ENCODE measurements around the gene LNPEP. TPM values are rescaled to one million over a fixed set of nuclear protein-coding genes. Genes with fewer than 3 reads are reported as not detected.

LNPEP gene
- total and polyA plus RNA-seq, 2 of the 13 experiments (the other 11 are each of a cell fraction or from before 2014, with no cell fraction given) = 8.0 to 16.9 TPM

- ChIA-PET CTCF (ENCODE audit: low intra/inter-chr PET ratio, low total read pairs) (no interaction called here), POLR2A (no interaction called here)
- no peaks in the 10 kb centered on the region for H4K20me1 ChIP-seq (ENCODE audit: insufficient read depth, low read length)
- no peak for DNase-seq (ENCODE audit: low spot score)
- no peaks in the 10 kb centered on the region for H3K36me3 ChIP-seq (replicated peaks in 1 of 2; ENCODE audit: control insufficient read depth in 1 of 2, insufficient read depth in 2 of 2, low read length in 2 of 2)
- H3K9me3 ChIP-seq (ENCODE audit: low read length) = no peaks in the 10 kb centered on the region
- 4% methylated on average over 4 of the region's 4 CpGs for WGBS (ENCODE audit: low lambda C conversion rate)
- FAIRE-seq = no peak
- no TSS peak for BruUV-seq (replicated peaks)
- H3K4me2 ChIP-seq (ENCODE audit: low read depth, low read length) = no peak overlapping the region
- no peak overlapping the region for H3K27ac ChIP-seq (ENCODE audit: extremely low read length, insufficient read depth, low read length)
- no peaks in the 10 kb centered on the region for H3K79me2 ChIP-seq (ENCODE audit: insufficient read depth, low read length)
- intact Hi-C loops (cut with micrococcal nuclease; ENCODE audit: unreplicated experiment) (no loop called here), in situ Hi-C loops (cut with HindIII; ENCODE audit: extremely low pct_ligation_motif_present, low pct_unique_long_range_greater_than_20kb) (no loop called here)
- no peak overlapping the region for H3K9ac ChIP-seq (ENCODE audit: insufficient read depth, low read depth, low read length)
- TF ChIP-seq NBN (conservative IDR thresholded peaks at IDR 0.05) (no peak), CEBPG (CRISPR knock-in tag; IDR thresholded peaks at IDR 0.05) (no peak), ZMAT5 (CRISPR knock-in tag; IDR thresholded peaks at IDR 0.05; ENCODE audit: borderline replicate concordance, low read depth) (no peak), ZBTB46 (CRISPR knock-in tag; IDR thresholded peaks at IDR 0.05; ENCODE audit: borderline replicate concordance) (no peak), NCOA1 (CRISPR knock-in tag; IDR thresholded peaks at IDR 0.05) (no peak), ZNF850 (CRISPR knock-in tag; conservative IDR thresholded peaks at IDR 0.05) (no peak), RELA (CRISPR knock-in tag; IDR thresholded peaks at IDR 0.05) (no peak), TBX3 (IDR thresholded peaks at IDR 0.05; ENCODE audit: borderline replicate concordance) (no peak), ZNF616 (CRISPR knock-in tag; IDR thresholded peaks at IDR 0.05; ENCODE audit: low read depth) (no peak), ZNF20 (CRISPR knock-in tag; IDR thresholded peaks at IDR 0.05) (no peak), ZNF484 (CRISPR knock-in tag; IDR thresholded peaks at IDR 0.05; ENCODE audit: borderline replicate concordance, low read depth) (no peak), PCBP2 (optimal IDR thresholded peaks at IDR 0.05; ENCODE audit: low read depth, low read length, poor library complexity, severe bottlenecking) (no peak), ZFYVE20 (CRISPR knock-in tag; IDR thresholded peaks at IDR 0.05; ENCODE audit: borderline replicate concordance, low read depth) (no peak), MXD4 (CRISPR knock-in tag; IDR thresholded peaks at IDR 0.05) (no peak)
- H3K4me1 ChIP-seq (ENCODE audit: insufficient read depth, low read length) = no peaks in the 10 kb centered on the region
- no peaks in the 10 kb centered on the region; a peak in 1 of 5 replicates for H3K27me3 ChIP-seq (ENCODE audit: control insufficient read depth in 1 of 2, insufficient read depth in 2 of 2, low read length in 2 of 2)
- H3K4me3 ChIP-seq (replicated peaks in 1 of 3; ENCODE audit: insufficient read depth in 1 of 3, low read depth in 2 of 3, low read length in 3 of 3) = no peak overlapping the region
- ATAC-seq = no peak
- H2AFZ ChIP-seq (ENCODE audit: low read length) = no peak overlapping the region
These were observed 141.4 kb downstream of the LNPEP start for GRCh38 chr5:97077246-97077645.

Data from HepG2 (cell line).